K562 (cell line): ENCODE measurements around the gene BCL2L12. TPM values are rescaled to one million over a fixed set of nuclear protein-coding genes. Genes with fewer than 3 reads are reported as not detected.

Source experiments
- ARHGAP35 ChIP-seq: fragments of 450-650 bp; IDR thresholded peaks from 2 replicates; pipeline ENCODE4 v1.6.1; 2018; ENCODE audit not compliant: partially characterized antibody
- ARID2 ChIP-seq: fragments of 450-650 bp; IDR thresholded peaks from 2 replicates; pipeline ENCODE4 v1.6.1; 2017; ENCODE audit warnings: antibody characterized with exemption, mild to moderate bottlenecking
- BRF1 ChIP-seq: IDR thresholded peaks from 3 replicates; pipeline ENCODE4 v1.6.1; 2011; ENCODE audit warnings: borderline replicate concordance, mild to moderate bottlenecking; ENCODE audit not compliant: insufficient read length; ENCODE audit errors: extremely low read depth
- CXXC5 ChIP-seq: fragments of 250-450 bp; sonication (Bioruptor Pico); IDR thresholded peaks from 2 replicates; pipeline ENCODE4 v1.8.0; 2022; ENCODE audit warnings: inconsistent platforms, mild to moderate bottlenecking, moderate library complexity
- E2F4 ChIP-seq: sonication (generic); formaldehyde crosslinking; IDR thresholded peaks from 2 replicates; pipeline ENCODE4 v1.8.0; 2022; ENCODE audit warnings: mild to moderate bottlenecking, low read depth, missing genetic modification reagents
- GTF2E2 ChIP-seq: fragments of 200-800 bp; sonication (Bioruptor generic); IDR thresholded peaks from 2 replicates; pipeline ENCODE4 v1.6.1; 2016; ENCODE audit warnings: missing genetic modification characterization, missing compliant biosample characterization
- KDM4B ChIP-seq, 2 experiments: fragments of 450-650 bp in 1 of 2; sonication (generic) in 1 of 2; IDR thresholded peaks; 2 replicates each; pipeline ENCODE4 v1.6.1; 2016 to 2017; ENCODE audit warnings: borderline replicate concordance in 2 of 2, antibody characterized with exemption in 1 of 2, low read depth in 1 of 2, mild to moderate bottlenecking in 1 of 2
- KLF1 ChIP-seq: fragments of 450-650 bp; IDR thresholded peaks from 2 replicates; pipeline ENCODE4 v1.6.1; 2016; ENCODE audit warnings: missing genetic modification characterization, missing compliant biosample characterization
- MEF2A ChIP-seq: IDR thresholded peaks from 2 replicates; pipeline ENCODE4 v1.6.1; 2011; ENCODE audit warnings: low read depth, mild to moderate bottlenecking, low read length, moderate library complexity; ENCODE audit not compliant: control insufficient read depth
- MGA ChIP-seq: fragments of 450-650 bp; IDR thresholded peaks from 2 replicates; pipeline ENCODE4 v1.6.1; 2016; ENCODE audit warnings: mild to moderate bottlenecking, moderate library complexity
- RAD21 ChIP-seq, 2 experiments: fragments of 250-450 bp in 1 of 2; fragments of 450-650 bp in 1 of 2; sonication (Bioruptor Pico) in 1 of 2; formaldehyde crosslinking in 1 of 2; IDR thresholded peaks in 1 of 2; conservative IDR thresholded peaks in 1 of 2; 2 replicates each; pipeline versions ENCODE4 v1.4.0 to v1.8.0; 2020 to 2022; ENCODE audit warnings: mild to moderate bottlenecking in 2 of 2, moderate library complexity in 1 of 2
- SPI1 ChIP-seq: IDR thresholded peaks from 2 replicates; pipeline ENCODE4 v1.6.1; 2011; ENCODE audit warnings: low read depth, low read length, control low read depth, borderline replicate concordance
- TCF3 ChIP-seq: sonication (generic); formaldehyde crosslinking; IDR thresholded peaks from 2 replicates; pipeline ENCODE4 v1.4.0; 2020; ENCODE audit warnings: mild to moderate bottlenecking, missing genetic modification reagents
- ZNF717 ChIP-seq: fragments of 250-450 bp; sonication (Bioruptor Pico); IDR thresholded peaks from 2 replicates; pipeline ENCODE4 v1.5.0; 2021
- polyA plus RNA-seq, 8 experiments: library from polyadenylated mRNA; depleted of rRNA in 4 of 8; stranded (reverse) in 5 of 8; unstranded in 3 of 8; fragments of >200 nt; fragmentation: Nextera tagmentation in 2 of 8; fragmentation: Illumina TruSeq in 1 of 8; extraction: Ambion mirVana in 2 of 8; extraction: Trizol in 1 of 8; gene quantifications; 2 replicates each; pipeline versions ENCODE4 v1.2.1 to v1.2.3, GENCODE V29; 2011 to 2014; ENCODE audit warnings: inconsistent platforms in 1 of 8, missing spikeins in 1 of 8
- total RNA-seq, 7 experiments: library from RNA; depleted of rRNA in 6 of 7; stranded (reverse); fragments of >200 nt in 6 of 7; fragmentation: Illumina TruSeq in 2 of 7; extraction: Trizol in 2 of 7; gene quantifications; 2 replicates each; pipeline versions ENCODE4 v1.2.1 to v1.2.3, GENCODE V29; 2011 to 2021; ENCODE audit warnings: low replicate concordance in 1 of 7

The BCL2L12 gene
- total and polyA plus RNA-seq, 9 of the 15 experiments (the other 6 are each of a cell fraction or from before 2014, with no cell fraction given): 7.4 to 263 (median 81.2) TPM

- TF ChIP-seq MGA (no peak), BRF1 (no peak), CXXC5 (CRISPR knock-in tag) (peak; percentile 100), KDM4B (IDR thresholded peaks at IDR 0.05; ENCODE audit: borderline replicate concordance in 2 of 2, low read depth in 1 of 2) (no peak), KLF1 (tag) (peak; percentile 85), TCF3 (CRISPR knock-in tag) (no peak), GTF2E2 (tag) (no peak), SPI1 (no peak), MEF2A (no peak), ARID2 (no peak), ZNF717 (no peak), ARHGAP35 (no peak), RAD21 (CRISPR knock-in tag; conservative IDR thresholded peaks at IDR 0.05 in 1 of 2, IDR thresholded peaks at IDR 0.05 in 1 of 2) (0 out of 4 replicates have a peak, but pooled peaks of 1 of the 2 experiments have one; percentile 6), E2F4 (CRISPR knock-in tag) (peak; percentile 86)
Observed at GRCh38 chr19:49641688-49642491, 23.8 kb upstream of the BCL2L12 start, which contains the start of gene SCAF1 (continued).
